Mucosa of stomach (tissue), 1 donor: ENCODE measurements around the gene UNC5C.
"Not testable (repeated sequence)": the region's sequence is repeated elsewhere in the genome, so short reads cannot be mapped to it uniquely, and the experiment has no call there.

Experiments used
- H3K27me3 ChIP-seq: one replicate; pipeline ENCODE4 v1.7.0; 2013; ENCODE audit warnings: mild to moderate bottlenecking, low read length; ENCODE audit not compliant: control insufficient read depth, insufficient read depth
- H3K36me3 ChIP-seq: one replicate; pipeline ENCODE4 v1.7.0; 2013; ENCODE audit warnings: low read length; ENCODE audit not compliant: control insufficient read depth, insufficient read depth
- H3K4me1 ChIP-seq: one replicate; pipeline ENCODE4 v1.7.0; 2013; ENCODE audit warnings: mild to moderate bottlenecking, low read length; ENCODE audit not compliant: control insufficient read depth, insufficient read depth
- H3K4me3 ChIP-seq: one replicate; pipeline ENCODE4 v1.7.0; 2013; ENCODE audit warnings: low read length
- H3K9ac ChIP-seq: one replicate; pipeline ENCODE4 v1.7.0; 2013; ENCODE audit warnings: mild to moderate bottlenecking, low read length, moderate library complexity
- H3K9me3 ChIP-seq: one replicate; pipeline ENCODE4 v1.7.0; 2013; ENCODE audit warnings: mild to moderate bottlenecking, low read length, moderate library complexity; ENCODE audit not compliant: control insufficient read depth
- donor health status: Pancreatic carcinoma.

Gene UNC5C

GRCh38 chr4:95158045-95158444 is 390.7 kb downstream of the UNC5C start:
- Histone ChIP-seq H3K4me3 (no peak overlapping the region), H3K4me1 (no peaks in the 10 kb centered on the region), H3K9ac (no peak overlapping the region)

GRCh38 chr4:95157596-95157995 is 391.2 kb downstream of the UNC5C start:
- Histone ChIP-seq H3K4me3 (no peak overlapping the region), H3K27me3 (no peaks in the 10 kb centered on the region), H3K9me3 (no peaks in the 10 kb centered on the region), H3K9ac (no peak overlapping the region), H3K4me1 (no peaks in the 10 kb centered on the region), H3K36me3 (no peaks in the 10 kb centered on the region)

More at GRCh38 chr4:95158045-95158444, 390.7 kb downstream of the UNC5C start:
- Histone ChIP-seq H3K27me3 (no peaks in the 10 kb centered on the region), H3K9me3 (no peaks in the 10 kb centered on the region), H3K36me3 (no peaks in the 10 kb centered on the region)

- no peaks in the 10 kb centered on the region for H3K27me3 ChIP-seq
- H3K4me3 ChIP-seq = no peak overlapping the region
- H3K36me3 ChIP-seq = no peaks in the 10 kb centered on the region
- H3K9ac ChIP-seq = no peak overlapping the region
- H3K9me3 ChIP-seq = no peaks in the 10 kb centered on the region
- no peaks in the 10 kb centered on the region for H3K4me1 ChIP-seq
These were observed 392.4 kb downstream of the UNC5C start for GRCh38 chr4:95156452-95156765.

- no peaks in the 10 kb centered on the region for H3K9me3 ChIP-seq
- no peaks in the 10 kb centered on the region for H3K36me3 ChIP-seq
- no peaks in the 10 kb centered on the region for H3K4me1 ChIP-seq
- no peak overlapping the region for H3K4me3 ChIP-seq
- no peak overlapping the region for H3K9ac ChIP-seq
- no peaks in the 10 kb centered on the region for H3K27me3 ChIP-seq
These were observed 392.9 kb downstream of the UNC5C start for GRCh38 chr4:95155759-95156451.

DNA sequence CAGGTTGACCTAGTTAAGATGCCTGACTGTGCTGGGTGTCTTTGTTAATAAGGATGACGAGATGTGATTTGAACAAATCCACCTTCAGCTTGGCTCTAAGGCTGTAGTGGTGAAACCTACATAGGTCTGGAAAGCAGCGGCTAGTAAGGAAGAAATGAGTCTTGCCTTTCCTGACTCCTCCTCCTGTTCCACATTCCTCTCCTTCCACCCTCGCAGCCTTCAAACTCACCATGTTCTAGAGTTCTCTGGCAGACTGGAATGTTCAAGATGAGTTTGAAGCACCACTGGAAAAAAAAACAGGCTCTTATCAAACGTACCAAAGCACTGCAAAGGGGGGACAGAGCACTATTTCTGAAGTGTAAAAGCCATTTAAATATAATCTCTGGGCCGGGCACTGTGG is 395.6 kb downstream of the UNC5C start:
- no peak overlapping the region for H3K9ac ChIP-seq
- H3K9me3 ChIP-seq = no peaks in the 10 kb centered on the region
- no peaks in the 10 kb centered on the region for H3K4me1 ChIP-seq
- no peaks in the 10 kb centered on the region for H3K36me3 ChIP-seq
- H3K4me3 ChIP-seq = no peak overlapping the region
- no peaks in the 10 kb centered on the region for H3K27me3 ChIP-seq

- Histone ChIP-seq H3K9me3 (no peaks in the 10 kb centered on the region), H3K4me3 (no peak overlapping the region), H3K27me3 (no peaks in the 10 kb centered on the region), H3K9ac (no peak overlapping the region), H3K4me1 (no peaks in the 10 kb centered on the region), H3K36me3 (no peaks in the 10 kb centered on the region)
These were observed 397.5 kb downstream of the UNC5C start for GRCh38 chr4:95151255-95151654.

GRCh38 chr4:95142932-95143331 is 405.8 kb downstream of the UNC5C start:
- Histone ChIP-seq H3K27me3 (no peaks in the 10 kb centered on the region), H3K4me3 (no peak overlapping the region), H3K36me3 (no peaks in the 10 kb centered on the region), H3K9me3 (no peaks in the 10 kb centered on the region), H3K4me1 (no peaks in the 10 kb centered on the region), H3K9ac (no peak overlapping the region)

DNA sequence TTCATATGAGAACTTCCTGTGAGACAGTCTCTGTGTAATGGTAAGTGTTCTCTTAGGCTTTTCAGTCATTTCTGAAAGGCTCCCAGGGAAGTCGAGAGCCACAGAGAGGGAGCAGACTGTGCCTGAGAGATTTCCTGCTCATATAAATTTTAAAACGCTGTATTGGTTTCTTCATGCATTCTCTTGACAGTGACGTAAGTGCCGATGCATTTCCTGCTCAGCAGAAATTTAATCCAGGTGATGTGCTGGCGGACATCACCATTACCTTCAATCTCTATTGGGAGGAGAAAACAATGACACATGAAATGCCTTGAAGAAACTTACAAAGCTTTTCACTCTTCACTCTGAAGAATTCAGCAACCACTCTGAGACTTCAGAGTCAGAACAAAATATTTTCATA is 407.4 kb downstream of the UNC5C start:
- Histone ChIP-seq H3K27me3 (no peaks in the 10 kb centered on the region), H3K4me3 (no peak overlapping the region), H3K9me3 (no peaks in the 10 kb centered on the region), H3K36me3 (no peaks in the 10 kb centered on the region), H3K4me1 (no peaks in the 10 kb centered on the region), H3K9ac (no peak overlapping the region)

- H3K4me3 ChIP-seq, H3K9ac ChIP-seq, H3K36me3 ChIP-seq, H3K27me3 ChIP-seq, H3K4me1 ChIP-seq, H3K9me3 ChIP-seq: not testable (repeated sequence)
These were observed 409.3 kb downstream of the UNC5C start for GRCh38 chr4:95139424-95139823.

DNA sequence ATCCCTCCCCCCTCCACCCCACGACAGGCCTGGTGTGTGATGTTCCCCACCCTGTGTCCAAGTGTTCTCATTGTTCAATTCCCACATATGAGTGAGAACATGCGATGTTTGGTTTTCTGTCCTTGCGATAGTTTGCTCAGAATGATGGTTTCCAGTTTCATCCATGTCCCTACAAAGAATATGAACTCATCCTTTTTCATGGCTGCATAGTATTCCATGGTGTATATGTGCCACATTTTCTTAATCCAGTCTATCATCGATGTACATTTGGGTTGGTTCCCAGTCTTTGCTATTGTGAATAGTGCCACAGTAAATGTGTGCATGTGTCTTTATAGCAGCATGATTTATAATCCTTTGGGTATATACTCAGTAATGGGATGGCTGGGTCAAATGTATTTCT is 414.8 kb downstream of the UNC5C start:
- H3K27me3 ChIP-seq, H3K9me3 ChIP-seq, H3K4me3 ChIP-seq, H3K9ac ChIP-seq, H3K4me1 ChIP-seq, H3K36me3 ChIP-seq: not testable (repeated sequence)

DNA sequence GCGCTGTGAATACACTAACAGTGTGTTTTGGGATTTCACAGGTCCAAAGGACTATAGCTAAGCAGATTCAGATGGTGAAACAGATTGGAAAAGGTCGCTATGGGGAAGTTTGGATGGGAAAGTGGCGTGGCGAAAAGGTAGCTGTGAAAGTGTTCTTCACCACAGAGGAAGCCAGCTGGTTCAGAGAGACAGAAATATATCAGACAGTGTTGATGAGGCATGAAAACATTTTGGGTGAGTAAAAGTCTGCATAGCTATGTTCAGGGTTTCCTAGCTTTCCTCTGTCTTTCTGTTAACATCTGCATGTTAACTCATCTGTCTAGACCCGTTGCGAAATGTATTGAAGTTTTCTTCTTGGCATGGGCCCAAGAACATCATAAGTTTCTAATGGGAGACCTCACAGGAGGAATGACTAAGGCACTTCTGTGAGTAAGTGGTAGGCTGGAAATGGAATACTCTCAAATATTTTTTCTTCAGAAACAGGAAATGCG is 418.9 kb downstream of the UNC5C start:
- H3K36me3 ChIP-seq = no peaks in the 10 kb centered on the region
- H3K9ac ChIP-seq = no peak overlapping the region
- no peak overlapping the region for H3K4me3 ChIP-seq
- no peaks in the 10 kb centered on the region for H3K4me1 ChIP-seq
- no peaks in the 10 kb centered on the region for H3K9me3 ChIP-seq
- H3K27me3 ChIP-seq = no peaks in the 10 kb centered on the region

- Histone ChIP-seq H3K4me1 (no peaks in the 10 kb centered on the region), H3K9ac (no peak overlapping the region), H3K27me3 (no peaks in the 10 kb centered on the region), H3K9me3 (no peaks in the 10 kb centered on the region), H3K36me3 (no peaks in the 10 kb centered on the region), H3K4me3 (no peak overlapping the region)
These were observed 419.7 kb downstream of the UNC5C start for GRCh38 chr4:95129031-95129430.
